GM19324 (cell line): ENCODE measurements around the gene LIN7B.
"Not testable (repeated sequence)": the region's sequence is repeated elsewhere in the genome, so short reads cannot be mapped to it uniquely, and the experiment has no call there.

Experiments used
- ATAC-seq: cut with Tn5 transposase; IDR thresholded peaks from one replicate; pipeline ENCODE4 v1.9.1; 2021; ENCODE audit warnings: mild to moderate bottlenecking, moderate library complexity; ENCODE audit not compliant: unreplicated experiment, low FRiP score

Gene LIN7B

DNA sequence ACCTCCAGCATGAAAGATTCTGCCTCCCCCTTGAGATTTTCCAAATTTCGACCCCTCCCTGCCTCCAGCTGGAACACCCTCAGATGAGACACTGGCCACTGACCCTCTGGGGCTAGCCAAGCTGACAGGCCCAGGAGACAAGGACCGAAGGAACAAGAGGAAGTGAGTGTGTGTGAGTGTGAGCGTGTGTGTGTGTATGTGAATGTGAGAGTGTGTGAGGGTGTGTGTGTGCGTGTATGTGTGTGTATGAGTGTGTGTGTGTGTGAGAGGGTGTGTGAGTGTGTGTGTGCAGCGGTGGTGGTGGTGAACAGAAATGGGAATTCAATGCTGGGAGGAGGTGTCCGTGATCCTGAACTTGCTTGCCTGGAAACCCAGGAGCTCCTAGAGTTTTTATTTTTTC lies 27.2 kb downstream of the LIN7B start:
- no peak for ATAC-seq

GRCh38 chr19:49142866-49143335 lies 28.7 kb downstream of the LIN7B start:
- ATAC-seq = no peak

DNA sequence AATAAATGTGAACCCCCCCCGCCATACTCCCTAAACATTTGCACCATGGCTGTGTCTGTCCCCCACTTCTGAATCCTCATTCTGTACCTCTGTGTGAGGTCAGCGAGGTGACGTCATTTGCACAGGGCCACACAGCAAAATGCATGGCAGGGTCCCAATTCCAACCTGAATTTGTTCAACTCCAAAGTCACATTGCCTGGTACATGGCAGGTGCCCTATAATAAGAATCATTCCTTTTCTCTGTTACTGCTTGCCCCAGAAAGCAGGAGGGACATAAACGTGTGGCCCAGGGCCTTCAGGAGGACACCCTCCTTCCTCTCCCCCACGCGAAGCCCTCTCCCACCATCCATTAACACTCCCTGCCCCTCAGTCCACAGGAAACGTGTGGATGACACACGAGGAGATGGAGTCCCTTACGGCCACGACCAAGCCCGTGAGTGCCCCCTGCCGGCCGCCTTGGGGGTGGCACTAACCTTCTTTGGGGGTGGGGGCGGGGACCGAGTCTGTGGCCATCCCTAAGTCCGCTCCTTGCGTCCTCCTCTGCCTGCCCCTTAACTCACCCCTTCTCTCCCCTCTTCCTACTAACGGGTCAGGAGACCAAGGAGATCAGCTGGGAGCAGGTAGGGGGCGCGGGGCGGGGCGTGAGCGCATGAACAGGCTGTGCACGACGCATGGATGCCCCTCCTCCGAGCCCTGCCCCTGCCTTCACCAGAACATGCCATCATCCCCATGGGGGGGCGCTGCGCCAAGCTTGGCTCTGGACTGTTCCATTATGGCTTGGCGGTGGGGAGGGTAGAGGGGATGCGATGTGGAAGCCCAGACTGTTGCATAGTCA lies 31.6 kb downstream of the LIN7B start:
- ATAC-seq = no peak

DNA sequence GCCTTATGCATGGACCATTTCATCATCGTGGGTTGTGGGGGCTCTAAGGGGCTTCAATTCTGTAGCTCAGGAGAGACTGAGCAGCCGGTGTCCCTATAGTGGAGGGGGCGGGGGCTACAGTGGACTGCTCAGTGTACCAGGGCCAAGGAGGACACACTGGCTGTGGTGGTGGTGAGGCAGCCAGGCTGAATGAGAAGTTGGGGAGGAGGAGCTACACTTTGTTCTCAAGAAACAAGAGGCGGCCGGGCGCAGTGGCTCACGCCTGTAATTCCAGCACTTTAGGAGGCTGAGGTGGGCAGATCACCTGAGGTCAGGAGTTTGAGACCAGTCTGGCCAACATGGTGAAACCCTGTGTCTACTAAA lies 32.2 kb downstream of the LIN7B start:
- ATAC-seq = not testable (repeated sequence)

GRCh38 chr19:49148044-49148682 lies 34.0 kb downstream of the LIN7B start:
- no peak for ATAC-seq

- ATAC-seq = no peak
Measured at GRCh38 chr19:49148784-49149651, 34.8 kb downstream of the LIN7B start.

DNA sequence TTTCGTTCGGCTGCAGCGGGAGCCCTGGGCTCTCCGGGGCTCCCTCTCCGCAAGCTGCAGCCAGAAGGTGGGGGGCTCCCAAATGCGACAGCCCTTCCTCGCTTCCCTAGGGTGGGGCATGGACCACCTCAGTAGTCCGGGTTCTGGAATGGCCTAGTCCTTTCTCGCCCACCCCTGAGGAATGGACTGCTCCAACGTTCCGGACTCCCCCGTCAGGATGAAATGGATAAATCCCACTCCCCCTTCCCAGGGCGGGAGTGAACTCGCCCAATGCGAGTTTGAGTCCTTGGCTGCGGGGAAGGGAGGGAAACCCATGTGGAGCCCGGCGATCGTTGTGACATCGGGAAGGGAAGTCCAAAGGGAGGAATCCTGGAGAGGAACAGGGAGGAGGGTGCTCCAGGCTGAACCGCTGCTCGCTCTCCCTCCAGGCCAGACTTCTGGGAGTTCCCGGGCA lies 35.5 kb downstream of the LIN7B start:
- ATAC-seq = no peak

DNA sequence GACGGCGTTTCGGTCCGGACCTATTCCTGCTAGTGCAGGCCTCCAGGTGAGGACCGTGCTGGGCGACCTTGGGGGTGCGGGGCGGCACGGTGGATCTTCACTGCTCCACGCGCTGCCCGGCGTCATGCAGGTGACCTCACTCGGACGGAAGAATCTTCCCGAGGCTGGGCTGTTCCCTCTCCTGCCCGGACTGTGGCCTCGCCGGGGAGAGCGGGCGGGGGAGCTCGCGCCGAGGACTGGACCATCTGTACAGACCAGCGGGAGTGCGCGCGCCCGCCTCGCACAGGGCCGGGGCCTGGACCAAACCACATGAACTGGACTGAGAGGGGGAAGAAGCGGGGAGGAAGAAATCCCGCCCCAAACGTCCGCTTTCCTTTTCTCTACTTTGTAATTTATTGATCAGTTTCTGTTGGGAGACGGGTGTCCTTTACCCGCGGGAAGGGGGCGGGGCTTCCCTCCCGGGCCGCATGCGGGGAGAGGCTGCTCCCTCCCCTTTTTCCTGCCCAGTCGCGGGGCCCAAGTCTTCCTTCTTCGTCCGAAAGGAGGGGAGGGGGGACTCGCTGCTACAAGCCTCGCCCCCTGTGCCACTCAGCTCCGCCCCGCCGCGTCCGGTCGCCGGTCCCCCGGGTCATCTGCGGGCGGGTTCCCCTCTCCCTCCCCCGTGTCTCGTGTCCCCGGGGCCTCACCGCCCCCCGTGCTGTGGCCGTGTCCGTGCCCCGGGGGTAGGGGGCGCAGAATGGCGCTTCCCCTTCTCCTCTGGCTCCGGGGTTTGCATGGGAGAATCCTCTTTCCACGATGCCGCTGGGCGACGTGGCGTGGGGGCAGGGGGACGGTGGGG lies 36.2 kb downstream of the LIN7B start:
- peak; percentile 43 for ATAC-seq

DNA sequence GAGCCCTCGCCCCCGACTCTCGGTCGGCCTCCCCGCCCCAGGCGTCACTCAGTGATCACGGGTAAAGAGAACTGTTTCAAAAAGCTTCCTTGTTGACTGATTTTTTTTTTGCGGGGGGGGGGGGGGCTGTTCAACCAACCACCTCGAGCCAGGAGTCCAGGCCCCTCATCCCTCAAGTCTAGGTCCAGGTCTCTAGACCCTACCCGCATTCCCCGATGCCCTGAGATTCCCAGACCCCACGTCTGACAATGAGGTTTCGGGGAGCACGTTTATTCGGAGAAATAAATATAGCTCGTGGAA lies 36.7 kb downstream of the LIN7B start:
- ATAC-seq = no peak

DNA sequence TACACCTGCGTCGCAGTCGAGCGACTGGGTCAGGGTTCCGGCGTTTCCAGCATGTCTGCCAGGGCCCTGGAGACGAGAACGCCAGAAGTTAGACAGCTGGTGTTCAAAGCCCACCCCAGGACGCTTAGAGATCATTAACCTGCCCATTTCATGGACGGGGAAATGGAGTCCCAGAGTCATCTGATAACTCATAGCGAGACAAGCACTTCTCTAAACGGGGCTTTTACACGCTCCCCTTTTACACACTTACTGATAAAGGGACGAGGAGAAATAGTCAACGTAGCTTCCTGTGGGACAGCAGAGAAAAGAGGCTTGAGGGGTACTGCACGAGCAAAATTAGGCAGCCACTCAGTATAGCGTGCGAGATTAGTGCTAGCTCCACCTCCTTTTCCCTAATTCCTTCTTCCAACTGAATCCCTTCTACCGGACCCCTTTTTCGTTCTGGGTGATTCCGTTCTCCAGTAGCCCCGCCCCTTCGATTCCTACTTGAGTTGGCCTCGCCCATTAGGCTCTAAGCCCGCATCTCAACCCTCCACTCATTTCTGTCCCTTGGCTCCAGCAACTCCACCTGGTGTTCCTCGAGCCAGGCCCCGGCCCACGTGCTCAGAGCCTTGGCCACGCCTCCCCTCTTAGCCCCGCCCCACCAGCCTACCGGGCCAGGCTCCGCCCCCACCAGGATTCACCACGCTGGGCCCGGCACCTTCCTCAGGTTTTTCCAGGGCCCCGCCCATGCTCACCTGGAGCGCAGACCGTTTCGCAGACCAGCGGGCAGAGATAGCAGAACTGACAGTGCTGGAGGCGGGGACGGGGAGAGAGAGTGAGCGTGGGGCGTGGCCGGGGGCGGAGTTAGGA lies 37.3 kb downstream of the LIN7B start:
- no peak for ATAC-seq

- no peak for ATAC-seq
Measured at GRCh38 chr19:49152119-49152550, 38.0 kb downstream of the LIN7B start.

DNA sequence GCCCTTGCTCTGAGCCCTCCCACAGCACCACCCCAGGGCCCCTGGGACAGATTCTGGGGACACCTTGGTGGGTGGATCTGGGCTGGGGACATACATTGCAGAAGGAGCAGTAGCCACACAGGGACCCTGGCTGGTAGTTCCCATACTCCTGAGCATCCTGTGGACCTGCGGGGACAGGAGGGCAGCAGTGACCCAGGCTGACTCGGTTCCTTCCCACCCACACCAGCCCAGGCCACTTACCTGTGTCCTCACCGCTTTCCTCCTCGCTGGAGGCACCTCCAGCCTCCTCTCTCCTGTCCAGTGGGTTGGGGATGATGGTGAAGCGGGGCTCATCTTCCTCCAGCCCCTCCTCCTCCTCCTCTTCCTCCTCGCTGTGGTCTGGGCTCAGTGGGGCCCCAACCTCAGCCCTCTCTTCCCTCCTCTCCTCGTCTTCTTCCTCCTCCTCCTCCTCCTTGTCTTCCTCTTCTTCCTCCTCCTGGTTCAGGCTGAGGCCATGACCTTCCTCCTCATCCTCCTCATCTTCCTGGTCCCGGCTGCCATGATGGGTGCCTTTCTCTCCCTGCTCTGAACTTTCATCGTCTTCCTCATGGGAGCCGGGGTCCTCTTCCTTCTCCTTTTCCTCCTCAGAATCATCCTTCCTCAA lies 39.1 kb downstream of the LIN7B start:
- ATAC-seq = no peak

GRCh38 chr19:49154279-49154678 lies 40.1 kb downstream of the LIN7B start:
- no peak for ATAC-seq

GRCh38 chr19:49155005-49155819 lies 41.0 kb downstream of the LIN7B start, which contains the start of gene HRC:
TSS of gene HRC (minus strand) at chr19:49155396. CDS start at chr19:49155237, 159 bp downstream.
- ATAC-seq = no peak

DNA sequence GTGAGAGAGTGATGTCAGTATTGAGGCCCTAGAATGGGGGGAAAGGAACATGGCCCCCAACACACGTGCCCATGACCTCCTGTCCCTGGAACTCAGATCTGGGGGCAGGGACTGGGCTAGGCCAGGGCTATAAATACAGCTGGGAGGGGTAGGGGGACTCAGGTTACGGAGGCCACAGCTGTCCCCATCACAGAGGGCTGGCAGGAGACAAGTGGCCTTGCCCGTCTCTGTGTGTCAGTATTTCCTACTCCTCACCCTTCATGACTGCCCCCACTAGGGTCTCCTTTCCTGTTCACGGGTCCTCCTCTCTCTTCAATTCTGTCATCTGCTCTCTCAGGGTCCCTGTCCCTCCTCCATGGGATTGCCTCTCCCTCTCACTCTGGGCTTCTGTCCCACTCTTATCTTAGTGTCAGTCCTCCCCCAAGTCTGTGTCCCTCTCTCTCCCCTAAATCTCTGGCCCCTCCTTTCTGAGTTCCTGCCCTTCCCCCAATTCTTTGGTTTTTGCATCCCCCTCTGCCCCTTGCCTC lies 41.7 kb downstream of the LIN7B start:
- ATAC-seq = no peak

- ATAC-seq = no peak
Measured at GRCh38 chr19:49157445-49158224, 43.5 kb downstream of the LIN7B start, which contains the start of gene TRPM4. TSS of gene TRPM4 (plus strand) at chr19:49157792. CDS start at chr19:49157867, 75 bp downstream.
